Measurements from ENCODE around the gene NECTIN4.
"Not testable (repeated sequence)": the region's sequence is repeated elsewhere in the genome, so short reads cannot be mapped to it uniquely, and the experiment has no call there.

Gene NECTIN4

DNA sequence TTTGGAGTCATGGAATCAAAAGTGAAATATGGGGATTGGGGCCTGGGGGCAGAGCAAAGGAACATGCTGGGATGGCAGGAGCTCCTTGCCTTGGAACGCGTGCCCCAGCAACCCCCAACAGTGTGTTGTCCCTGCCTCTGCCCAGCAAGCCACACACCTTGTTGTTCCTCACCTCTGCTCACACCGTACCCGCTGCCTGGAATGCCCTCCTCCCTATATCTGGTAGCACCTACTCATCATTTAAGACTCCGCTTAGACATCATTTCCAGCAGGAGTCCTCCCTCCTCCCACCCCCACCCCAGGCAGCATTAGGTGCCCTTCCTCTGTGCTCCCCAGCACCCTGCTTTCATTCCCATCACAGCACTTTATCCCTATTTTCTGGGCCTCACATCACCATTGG, 7.8 kb downstream of the NECTIN4 start:
- DNase-seq = no peak

DNA sequence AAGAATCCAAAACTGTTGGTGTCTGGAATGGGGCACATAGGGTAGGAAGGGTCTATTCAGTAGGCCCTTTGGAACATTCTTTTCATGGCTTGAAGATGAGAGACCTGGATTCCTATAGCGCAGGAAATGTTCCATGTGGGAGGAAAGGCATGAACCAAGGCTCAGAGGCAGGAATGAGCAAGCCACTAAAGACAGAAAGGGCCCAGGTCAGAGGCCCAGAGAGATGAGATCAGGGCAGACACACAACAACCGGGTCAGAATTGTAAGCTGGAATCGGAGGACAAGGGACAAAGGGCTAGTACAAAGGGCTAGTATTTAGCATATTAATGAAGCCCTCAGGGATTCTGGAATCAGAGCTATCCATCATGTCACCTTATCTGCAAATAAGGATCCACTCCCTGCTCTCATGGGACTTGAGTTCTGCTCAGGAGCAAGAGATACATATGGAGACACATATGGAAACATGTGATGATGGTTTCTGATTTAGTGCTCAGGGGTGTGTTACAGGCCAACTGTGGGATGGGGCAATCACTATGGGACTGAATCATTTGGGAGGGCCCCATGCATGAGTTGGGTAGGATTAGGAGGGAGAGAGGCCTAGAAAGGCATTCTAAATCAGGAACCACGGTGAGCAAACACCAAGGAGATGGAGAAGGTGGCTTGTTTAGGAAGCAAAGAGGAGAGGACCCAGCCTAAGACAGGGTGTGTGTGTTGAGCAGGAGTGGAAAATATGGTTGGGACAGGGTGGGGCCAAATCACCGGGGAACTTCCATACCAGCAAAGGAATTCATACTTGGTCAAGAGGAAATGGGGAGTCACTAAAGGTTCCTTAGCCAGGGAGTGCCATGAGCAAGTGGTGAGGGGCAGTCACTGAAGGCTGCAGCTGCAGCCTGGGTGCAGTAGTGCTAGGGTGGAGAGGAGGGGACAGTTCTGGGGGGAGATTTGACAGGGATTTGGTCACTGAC, 8.6 kb downstream of the NECTIN4 start:
- no peak for DNase-seq

DNA sequence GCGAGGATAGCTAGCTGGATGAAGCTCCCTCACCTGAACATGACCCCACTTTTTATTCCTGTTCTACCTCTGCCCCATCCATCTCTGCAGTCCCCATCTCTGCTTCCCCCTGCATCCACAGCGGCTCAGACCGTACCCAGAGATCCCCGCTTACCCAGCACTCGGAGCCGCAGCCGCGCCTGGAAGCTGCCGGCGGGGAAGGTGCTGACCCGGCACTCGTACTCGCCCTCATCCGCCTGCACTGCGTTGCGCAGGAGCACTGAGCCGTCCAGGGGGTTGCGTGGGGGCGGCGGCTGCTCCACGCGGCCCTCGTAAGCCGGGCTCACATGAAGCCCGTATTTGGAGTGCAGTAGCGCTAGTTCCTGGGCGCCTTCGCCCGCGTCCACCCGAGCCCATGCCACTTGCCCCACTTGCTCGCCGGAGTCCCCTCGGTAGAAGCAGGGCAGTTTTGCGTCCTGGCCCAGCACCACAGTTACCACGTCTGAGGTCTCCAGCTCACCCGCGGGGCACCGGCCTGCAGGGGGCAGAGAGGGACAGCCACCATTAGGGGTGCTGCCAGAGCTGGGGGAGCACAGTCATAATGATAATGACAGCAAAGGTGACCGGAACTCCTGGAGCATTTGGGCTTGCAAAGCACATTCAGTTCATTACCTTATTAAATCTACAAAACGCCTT, 9.8 kb downstream of the NECTIN4 start:
- DNase-seq = no peak

DNA sequence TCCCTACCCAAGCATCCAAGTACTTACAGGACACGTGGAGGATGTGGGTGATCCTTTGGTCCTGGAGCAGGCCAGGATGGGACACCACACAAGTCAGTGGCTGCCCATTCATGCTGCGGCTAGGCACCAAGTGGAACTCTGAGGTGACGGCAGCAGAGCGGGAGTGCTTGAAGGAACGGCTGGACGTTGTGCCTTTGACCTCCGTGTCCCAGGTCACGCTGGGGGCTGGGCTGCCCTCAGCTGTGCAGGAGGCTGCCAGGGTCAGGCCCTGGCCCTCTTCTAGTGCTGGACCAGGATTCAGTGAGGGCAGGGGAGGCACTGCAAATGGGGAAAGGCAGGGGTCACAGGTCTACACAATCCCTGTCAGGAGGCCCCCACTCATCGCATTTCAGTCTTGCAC, 11.9 kb downstream of the NECTIN4 start:
- no peak for DNase-seq

DNA sequence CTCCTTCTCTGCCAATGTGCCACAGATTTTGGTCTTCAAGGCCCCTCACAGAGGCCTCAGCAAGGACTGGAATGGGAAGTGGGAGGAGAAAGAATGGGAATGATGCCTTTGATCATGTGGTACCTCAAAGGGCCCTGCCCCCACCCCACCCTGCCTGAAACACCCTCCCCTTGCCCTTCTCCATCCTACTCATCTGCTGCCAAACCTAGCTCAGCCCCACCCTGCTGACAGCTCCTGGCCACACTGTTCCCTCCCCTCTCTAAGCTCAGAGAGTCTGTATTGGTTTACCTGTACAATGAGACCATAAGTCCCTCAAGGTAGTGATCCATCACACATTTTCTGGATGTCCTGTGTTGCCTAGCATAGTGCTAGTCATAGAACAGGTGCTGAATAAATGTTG, 12.9 kb downstream of the NECTIN4 start:
- no peak for DNase-seq

DNA sequence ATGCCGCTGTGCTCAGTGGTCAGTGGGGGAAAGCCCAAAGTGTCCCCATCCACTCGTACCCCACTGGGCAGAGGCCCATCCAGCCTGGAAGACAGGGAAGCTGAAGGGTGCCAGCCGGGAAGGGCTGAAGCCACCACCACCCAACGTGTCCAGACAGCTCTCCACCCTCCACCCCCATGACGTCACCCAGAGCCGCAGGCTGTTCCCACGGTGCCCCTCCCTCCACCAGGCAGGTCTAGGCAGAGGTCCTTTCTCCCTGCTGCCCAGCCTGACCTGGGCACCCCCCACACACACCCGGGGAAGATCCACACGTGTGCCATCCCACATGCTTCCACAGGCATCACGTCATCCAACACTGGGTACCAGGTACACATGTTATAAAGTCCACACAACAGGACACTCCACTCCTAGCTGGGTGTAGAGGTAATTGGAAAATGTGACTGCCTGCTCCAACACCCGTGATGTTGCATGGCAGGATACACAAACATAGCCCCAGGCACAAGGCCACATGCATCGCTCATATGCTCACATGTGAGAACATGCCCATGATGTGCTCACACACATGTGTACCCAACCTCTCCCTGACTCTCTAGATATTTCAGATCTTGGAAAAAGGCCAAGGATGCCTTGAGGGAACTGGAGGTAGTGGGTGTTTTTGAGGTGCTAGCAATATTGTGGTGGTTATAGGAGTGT, 14.5 kb downstream of the NECTIN4 start:
- no peak for DNase-seq

DNA sequence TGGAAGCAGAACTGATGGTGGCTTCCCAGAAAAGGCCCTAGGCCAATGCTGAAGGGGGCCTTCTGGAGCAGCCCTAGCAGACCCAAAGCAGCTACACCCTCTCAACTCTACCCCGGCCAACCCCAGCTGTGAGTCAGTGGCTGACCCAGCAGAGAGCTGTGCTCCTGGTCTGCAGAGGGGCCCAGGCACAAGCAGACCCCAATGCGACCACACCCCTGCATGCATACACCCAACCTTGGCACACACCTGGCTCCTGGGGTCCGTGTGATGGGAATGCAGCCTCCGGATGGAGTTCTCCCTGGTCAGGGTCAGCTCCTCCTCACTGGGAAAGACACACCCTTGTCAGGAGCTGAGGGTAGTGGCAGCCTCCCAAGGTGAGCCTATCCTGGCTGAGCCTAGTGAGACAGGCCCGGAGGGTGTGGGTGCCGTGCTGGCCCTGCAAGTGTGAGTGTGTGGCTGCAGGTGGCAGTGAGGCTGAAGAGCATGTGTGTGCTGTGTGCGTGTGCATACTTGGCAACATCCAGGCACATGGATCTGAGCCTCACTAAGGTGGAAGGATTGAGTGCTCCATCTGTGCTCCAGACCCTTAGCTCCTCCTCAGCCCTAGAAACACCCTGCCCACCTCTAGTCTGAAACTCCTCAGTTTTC, 15.8 kb downstream of the NECTIN4 start:
- no peak for DNase-seq

DNA sequence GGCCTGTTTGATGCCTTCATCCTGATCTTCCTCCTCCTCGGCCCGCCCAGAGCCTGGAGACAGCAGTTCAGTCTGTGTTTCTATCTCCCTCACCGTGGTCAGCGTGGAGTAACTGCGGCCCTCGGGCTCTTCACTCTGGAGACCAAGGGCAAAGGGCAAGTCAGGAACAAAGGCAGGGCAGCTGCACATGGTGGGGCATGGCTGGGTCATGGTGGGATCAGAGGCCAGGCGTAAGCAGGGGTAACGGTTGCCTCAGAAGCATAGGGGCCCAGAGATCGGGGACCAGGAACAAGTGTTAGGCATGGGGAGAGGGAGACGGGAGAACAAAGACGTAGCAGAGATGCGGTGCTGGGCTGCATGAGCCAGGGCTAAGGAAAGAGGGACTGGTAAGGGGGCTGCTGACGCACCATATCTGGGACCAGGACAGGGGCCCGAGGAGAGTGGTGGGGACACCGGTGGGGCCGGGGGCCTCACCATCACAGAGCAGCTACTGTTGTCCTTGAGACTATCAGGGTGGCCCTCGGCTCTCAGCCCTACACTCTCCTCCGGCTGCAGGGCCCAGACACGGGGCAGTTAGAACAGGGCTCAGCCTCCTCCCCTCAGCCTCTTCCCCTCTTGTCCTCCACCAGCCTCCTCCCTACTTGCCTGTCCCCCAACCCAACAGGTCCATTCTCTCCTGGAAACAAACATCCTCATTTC, 16.5 kb downstream of the NECTIN4 start:
- no peak for DNase-seq

DNA sequence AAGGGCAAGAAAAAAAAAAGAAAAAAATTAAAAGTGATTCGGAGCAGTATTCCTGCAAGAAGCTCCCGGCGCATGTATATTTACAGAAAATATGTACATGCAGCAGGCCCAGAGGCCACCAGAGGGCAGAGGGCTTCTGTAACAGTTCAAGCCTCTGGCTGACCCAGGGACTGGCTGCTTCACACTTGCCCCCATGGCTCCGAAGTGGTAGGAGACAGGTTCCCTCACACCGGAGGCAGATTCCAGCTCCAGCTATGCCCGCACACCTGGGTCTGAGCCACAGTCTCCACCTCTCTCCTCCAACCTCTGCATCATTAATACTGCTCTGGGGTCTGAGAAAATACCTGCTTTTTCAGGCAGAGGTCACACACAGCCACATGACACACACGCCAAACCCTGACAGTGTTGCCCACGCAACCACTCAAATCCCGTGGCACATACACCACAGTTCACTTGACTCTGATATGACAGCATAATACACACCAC, 17.4 kb downstream of the NECTIN4 start:
- no peak for DNase-seq

DNA sequence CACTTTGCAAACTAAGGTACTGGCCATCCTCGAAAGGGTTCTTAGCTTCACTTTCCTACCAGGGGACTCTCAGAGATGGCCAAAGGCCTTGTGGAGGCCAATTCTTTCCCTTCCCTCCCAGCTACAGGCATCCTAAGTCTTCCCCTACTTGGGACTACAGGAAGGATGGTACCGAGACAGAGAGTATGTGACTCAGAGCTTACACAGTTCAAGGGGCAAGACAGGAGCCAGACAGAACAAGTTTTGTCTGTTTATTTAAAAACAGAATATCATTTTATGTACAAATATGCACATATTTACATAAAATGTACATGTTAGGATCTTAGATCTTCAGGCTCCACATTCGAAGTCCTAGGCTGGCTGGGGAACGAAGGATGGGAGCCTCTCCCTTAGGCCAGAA, 18.6 kb downstream of the NECTIN4 start:
- no peak for DNase-seq

DNA sequence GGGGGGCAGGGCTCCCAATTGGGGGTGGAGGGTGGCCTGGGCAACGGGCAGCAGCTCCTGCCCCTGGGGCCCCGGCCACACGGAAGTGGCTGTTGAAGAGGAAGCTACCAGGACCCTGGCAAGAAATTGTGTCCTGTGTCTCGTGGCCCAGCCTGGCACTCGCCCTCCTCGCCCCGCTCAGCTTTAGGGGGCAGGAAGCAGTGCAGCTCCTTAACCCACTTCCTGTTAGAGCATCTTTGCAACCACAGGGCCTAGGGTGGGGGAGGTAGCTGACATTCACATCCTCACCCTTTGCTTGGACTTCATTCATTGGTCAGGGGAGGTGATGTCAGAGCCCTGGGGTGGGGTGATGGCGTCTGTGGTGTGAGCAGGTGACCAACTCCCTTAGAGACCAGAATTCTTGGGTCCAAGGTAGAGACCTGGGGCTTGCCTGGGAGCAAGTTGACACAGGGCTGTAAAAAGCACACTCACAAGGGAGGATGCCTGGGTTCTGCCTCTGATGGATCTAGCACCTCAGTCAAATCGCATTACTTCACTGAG, 19.6 kb downstream of the NECTIN4 start, which contains the start of gene ARHGAP30:
Gene ARHGAP30, minus strand, starts transcription at position 161 of the 540 bp plus-strand sequence. CDS start 267 bp downstream, outside the sequence.
- no peak for DNase-seq

DNA sequence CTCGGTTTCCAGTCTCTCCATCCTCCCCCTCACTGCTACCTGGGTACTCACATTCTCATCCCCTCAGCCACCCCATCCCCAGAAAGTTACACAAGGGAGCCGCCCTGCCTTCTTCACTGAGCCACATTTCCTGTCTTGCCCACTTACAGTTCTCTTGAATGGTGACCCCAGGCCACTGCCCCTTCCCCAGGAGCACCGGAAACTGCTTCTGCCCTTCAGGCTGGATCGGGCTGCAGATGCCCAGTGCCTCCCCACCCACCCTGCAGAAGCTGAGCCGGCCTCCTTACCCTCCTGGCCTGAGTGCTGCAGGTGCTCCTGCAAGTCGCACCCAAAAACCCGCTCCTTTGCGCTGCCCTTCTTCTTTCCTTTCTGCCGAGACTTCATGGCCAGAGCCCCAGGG, 20.1 kb downstream of the NECTIN4 start:
- no peak for DNase-seq

DNA sequence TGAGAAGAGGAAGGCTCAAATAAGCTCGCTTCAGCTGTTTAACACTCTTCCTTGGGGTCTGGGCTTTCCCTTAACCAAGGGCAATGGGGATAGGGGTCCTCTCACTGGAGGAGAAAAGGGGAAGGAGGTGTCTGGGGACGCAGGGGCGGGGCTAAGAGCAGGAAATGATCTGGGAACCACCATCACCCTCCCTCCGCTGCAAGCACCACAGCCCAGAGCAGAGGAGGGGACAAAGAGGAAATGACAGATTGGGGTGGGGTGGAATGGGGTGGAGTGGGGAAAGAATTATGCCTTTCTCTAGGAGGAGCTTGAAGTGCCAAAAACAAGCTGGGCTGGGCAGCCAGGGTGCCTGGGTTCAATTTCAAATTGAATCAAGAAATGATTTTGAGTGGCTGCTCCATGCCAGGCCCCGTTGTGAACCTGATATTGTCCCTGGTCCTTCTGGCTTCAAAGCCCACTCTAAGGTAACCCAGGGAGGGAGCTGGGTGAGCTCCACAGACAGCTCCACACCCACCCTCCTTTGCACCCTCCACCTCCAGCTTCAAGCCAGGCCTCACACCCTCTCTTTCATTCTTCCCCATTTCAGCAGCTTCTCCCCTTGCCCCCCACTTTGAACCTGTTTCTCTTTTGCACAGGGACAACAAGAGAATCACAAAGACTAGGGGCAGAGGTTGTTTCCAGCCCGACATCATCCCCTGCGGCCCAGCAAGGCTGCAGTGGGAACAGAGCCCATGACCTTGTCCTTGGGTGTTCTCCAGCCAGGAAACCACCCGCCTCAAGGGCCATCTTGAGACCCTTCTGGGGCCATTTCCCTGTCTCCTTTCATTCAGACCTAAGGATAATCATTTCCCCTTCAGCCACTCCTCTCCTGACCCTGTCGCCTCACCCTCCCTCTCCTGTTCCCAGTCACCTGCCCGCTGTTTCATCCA, 20.8 kb downstream of the NECTIN4 start:
- DNase-seq = no peak

DNA sequence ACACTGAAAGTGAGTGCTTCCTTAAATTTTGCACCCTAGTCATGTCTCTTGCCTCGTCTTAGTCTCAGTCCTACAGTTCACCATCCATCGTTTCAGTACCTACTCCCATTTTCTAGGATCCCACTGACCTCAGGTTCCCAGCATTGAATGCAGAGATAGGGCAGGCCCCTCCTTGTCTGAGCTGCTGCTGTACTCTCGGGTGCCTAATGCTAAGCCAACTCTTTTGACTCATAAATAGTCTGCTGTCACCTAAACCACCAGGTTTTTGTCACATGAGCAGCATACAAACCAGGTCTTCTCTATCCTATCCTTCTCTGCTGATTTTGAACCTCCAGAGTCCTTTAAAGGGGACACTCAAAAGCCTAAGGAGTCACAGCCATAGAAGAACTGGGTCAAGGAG, 22.7 kb downstream of the NECTIN4 start:
- no peak for DNase-seq

DNA sequence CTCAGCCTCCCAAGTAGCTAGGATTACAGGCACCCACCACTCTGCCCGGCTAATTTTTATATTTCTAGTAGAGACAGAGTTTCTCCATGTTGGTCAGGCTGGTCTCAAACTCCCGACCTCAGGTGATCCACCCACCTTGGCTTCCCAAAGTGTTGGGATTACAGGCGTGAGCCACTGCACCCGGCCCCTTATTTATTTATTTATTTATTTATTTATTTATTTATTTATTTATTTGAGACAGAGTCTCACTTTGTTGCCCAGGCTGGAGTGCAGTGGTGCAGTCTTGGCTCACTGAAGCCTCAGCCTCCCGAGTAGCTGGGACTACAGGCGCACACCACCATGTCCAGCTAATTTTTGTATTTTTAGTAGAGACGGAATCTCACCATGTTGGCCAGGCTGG, 23.7 kb downstream of the NECTIN4 start:
- not testable (repeated sequence) for DNase-seq

DNA sequence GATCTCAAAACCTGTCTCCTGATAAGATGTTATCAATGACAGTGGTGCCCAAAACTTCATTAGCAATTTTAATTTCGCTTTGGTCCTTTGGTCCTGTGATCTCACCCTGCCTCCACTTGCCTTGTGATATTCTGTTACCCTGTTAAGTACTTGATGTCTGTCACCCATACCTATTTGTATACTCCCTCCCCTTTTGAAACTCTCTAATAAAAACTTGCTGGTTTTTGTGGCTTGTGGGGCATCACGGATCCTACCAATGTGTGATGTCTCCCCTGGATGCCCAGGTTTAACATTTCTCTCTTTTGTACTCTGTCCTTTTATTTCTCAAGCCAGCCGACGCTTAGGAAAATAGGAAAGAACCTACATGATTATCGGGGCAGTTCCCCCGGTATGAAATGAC, 25.4 kb downstream of the NECTIN4 start:
- not testable (repeated sequence) for DNase-seq

DNA sequence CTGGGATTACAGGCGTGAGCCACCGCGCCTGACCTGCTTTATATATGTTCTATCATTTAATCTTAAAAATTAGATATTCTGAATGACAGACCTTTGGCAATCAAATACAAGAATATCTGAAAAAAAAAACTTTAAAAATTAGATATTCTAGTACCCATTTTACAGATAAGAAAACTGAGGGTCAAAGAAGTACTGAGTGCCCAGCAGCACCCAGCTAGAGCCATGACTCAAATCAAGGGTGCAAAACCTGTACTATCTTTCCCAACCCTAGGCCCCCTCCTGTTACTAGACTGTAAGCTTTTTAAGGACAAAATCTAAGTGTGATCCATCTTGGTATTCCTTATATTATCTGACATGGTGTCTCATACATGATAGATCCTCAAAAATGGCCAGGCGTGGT, 27.9 kb downstream of the NECTIN4 start:
- DNase-seq = no peak

DNA sequence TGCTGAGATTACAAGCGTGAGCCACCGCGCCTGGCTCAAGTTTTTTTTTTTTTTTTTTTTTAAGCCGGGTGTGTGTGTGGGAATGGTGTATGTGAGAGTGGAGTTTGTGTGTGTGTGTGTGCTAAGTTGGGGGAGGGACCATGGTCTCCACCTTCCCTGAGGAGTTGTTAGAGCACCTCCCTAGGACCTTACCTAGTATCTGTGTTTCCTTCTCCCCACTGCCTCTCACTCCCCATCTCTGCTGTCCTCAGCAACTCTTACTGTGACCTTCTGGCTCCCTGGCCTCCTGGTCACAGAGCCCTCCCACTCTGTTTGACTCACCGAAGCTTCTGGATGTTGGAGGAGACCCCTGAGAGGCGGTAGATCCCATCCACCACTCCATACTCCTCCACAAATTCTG, 30.1 kb downstream of the NECTIN4 start:
- no peak for DNase-seq

DNA sequence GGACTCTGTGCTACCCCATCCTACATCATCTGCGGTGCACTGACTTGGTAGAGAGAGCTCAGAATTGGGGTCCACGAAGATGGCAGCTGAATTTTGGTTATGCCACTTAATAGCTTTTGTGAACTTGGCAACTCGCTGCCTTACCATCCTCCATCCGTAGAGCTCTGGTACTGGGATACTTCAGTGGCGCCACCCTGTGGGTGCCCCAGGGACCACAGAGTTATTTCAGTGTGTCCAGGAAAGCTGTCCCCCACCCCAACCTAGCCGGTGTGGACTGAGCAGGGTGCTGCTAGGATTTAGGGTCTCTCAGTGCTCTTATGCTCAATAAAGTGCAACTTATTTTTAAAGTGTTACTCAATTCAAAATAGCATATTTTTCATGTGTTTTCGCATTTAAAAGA, 34.6 kb downstream of the NECTIN4 start:
- no peak for DNase-seq

DNA sequence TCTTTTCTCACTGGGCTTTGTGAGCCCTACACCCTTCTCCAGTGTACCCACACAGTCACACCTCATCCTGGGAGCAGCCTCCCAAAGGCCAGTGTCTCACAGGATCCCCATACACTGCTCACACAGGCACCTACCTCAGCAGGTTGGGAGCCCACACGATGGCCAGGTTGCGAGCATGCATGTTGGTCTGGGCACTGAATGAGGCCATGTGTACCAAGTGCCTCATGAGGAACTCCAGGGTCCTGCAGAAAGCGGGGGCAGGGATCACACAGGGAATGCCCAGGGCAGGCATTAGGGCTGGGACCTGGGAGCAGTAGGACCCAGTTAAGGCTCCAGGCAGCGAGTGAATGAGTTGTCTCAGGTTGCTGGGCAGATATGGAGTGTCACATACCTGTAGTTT, 35.1 kb downstream of the NECTIN4 start:
- no peak for DNase-seq

DNA sequence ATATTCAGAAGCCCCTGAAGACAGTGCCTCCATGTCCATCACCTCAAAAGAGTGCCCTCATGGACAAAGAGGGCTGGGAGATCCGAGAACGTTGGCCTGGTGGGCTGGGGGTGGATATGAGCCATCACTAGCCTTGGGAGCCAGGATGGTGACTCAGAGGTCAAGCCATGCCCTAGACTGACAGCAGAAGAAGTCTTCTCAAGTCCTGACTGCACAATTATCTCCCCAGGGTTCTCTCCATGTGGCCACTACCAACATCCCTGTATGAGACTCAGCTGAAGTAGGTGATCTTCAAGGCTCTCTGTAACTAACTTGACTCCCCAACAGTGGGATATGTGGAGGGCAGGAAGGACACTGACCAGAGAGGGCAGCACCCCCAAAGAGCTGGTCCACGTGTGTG, 36.5 kb downstream of the NECTIN4 start:
- DNase-seq = no peak
